Fibroblast of the aortic adventitia (primary cell): ENCODE data around the gene LRBA. TPM values are rescaled to one million over a fixed set of nuclear protein-coding genes. Genes with fewer than 3 reads are reported as not detected.
A peak's percentile ranks its signal among the peaks of the same experiment; 100 is the strongest.

Experiments
- DNase-seq: peaks from one replicate; pipeline ENCODE4 v3.0.0-alpha.2; 2010; ENCODE audit warnings: low read depth
- H3K4me3 ChIP-seq: 2 replicates; pipeline ENCODE4 v1.5.1; 2011; ENCODE audit warnings: low read depth, mild to moderate bottlenecking, control low read depth, low read length, moderate library complexity
- total RNA-seq: library from RNA; depleted of rRNA; stranded (reverse); fragments of >200 nt; gene quantifications from 2 replicates; pipeline ENCODE4 v1.2.3, GENCODE V29; 2012; ENCODE audit warnings: low replicate concordance
- TF ChIP-seq, protein P1 (sequence below): IDR thresholded peaks from 2 replicates; pipeline ENCODE4 v1.5.1; 2011; ENCODE audit warnings: mild to moderate bottlenecking, low read length, control low read depth, inconsistent platforms; ENCODE audit not compliant: insufficient read depth

The LRBA gene
- total RNA-seq, 1 donor = 45.8 TPM

DNA sequence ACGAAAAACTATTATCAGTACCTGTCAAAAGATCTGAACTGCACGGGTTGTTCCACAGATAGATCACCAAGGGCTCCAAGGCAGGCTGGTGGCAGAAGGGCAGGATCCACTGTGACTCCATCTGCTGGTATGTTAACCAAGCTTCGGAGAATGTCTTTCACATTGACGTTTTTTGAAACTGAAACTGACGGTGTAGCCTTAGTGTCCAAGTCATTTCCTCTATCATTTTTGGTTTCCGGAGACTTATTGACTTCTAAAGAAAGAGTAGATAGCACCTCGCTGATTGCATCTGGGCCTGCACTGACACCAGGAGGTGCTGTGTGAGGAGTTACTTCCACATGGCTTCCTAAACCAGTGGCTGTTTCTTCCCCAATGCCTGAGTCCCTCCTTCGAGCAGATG is 186.9 kb downstream of the LRBA start:
- DNase-seq = no peak
- H3K4me3 ChIP-seq = no peak overlapping the region
- TF ChIP-seq, protein P1, sequence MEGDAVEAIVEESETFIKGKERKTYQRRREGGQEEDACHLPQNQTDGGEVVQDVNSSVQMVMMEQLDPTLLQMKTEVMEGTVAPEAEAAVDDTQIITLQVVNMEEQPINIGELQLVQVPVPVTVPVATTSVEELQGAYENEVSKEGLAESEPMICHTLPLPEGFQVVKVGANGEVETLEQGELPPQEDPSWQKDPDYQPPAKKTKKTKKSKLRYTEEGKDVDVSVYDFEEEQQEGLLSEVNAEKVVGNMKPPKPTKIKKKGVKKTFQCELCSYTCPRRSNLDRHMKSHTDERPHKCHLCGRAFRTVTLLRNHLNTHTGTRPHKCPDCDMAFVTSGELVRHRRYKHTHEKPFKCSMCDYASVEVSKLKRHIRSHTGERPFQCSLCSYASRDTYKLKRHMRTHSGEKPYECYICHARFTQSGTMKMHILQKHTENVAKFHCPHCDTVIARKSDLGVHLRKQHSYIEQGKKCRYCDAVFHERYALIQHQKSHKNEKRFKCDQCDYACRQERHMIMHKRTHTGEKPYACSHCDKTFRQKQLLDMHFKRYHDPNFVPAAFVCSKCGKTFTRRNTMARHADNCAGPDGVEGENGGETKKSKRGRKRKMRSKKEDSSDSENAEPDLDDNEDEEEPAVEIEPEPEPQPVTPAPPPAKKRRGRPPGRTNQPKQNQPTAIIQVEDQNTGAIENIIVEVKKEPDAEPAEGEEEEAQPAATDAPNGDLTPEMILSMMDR = no peak

DNA sequence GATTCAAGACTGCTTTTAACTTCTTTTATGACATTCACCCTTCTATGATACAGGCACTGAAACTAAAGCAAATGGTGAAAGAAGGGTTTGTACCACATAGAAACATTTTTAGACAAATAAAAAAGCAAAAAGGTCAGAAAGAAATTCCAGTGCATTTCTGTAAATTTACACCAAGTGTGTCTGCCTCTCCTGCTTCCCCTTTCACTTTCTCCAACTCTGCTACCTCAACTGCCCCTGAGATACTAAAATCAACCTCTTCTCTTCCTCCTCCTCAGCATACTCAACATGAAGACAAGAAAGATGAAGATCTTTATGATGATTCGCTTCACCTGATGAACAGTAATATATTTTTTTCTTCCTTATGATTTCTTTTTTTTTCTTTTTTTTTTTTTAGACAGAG is 187.9 kb downstream of the LRBA start:
- no peak for DNase-seq
- H3K4me3 ChIP-seq = no peak overlapping the region
- TF ChIP-seq, protein P1 = no peak

DNA sequence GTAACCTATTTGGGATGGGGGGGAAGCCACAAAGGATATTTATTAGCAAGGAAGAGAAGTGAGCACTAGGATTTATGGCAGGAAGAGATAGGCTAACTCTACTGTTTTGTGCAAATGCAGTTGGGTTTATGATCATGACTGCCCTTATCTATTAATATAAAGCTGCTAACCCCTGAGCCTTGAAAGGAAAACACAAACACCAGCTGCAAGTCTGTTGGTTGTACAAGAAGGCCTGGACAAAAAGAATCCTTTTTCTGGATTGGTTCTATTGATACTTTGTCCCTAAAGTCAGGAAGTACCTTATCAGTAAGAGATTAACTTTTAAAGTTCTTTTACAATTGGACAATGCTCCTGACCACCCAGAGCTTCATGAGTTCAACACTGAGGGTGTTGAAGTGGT is 188.8 kb downstream of the LRBA start:
- TF ChIP-seq, protein P1 = no peak
- no peak overlapping the region for H3K4me3 ChIP-seq
- no peak for DNase-seq

DNA sequence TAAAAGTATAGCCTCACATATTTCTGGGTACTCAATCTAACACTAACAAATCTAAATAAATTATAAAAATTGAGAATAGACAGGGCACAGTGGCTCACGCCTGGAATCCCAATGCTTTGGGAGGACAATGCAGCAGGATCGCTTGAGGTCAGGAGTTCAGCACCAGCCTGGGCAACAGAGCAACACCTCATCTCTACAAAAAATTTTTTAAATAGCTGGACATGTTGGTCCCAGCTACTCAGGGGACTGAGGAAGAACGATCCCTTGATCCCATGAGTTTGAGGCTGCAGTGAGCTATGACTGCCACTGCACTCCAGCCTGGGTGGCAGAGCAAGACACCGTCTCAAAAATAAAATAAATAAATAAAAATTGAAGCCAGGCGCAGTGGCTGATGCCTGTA is 192.7 kb downstream of the LRBA start:
- no peak for DNase-seq
- no peak overlapping the region for H3K4me3 ChIP-seq
- TF ChIP-seq, protein P1 = no peak

DNA sequence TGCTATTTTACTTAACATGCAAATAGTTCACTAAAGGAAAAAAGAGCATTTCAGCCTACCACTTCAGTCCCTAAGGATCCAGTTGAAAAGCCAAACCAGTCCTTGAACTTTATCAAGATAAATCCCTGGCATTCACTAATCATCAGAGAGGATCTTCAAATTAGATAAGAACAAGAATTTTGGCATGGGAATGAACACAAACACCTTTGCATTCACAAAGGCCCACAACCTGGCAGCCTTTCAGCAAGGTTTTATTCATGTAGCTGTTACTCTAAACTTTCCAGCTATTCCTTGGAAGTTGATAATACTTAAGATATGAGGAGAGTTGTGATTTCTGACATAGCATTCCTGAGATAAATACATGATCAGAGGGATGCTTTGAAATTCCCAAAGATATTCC is 193.4 kb downstream of the LRBA start:
- DNase-seq = peak; percentile 10
- TF ChIP-seq, protein P1 = no peak
- no peak overlapping the region for H3K4me3 ChIP-seq

DNA sequence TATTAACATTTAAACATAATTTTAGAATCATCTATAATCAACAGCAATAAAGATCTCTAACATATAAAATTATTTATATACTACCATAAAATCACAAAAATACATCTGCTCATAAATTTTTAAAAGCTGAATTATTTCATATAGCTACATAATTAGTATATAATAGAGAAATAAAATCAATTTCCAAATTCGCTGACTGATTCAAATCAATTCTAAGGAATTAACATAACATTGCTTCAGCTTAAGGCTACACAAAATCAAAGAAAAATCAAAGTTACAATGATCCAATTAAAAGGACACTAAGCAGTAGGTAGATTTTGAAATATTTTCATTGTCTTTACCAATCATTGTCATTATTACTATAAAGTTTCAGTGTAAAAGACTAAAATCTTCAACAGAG is 194.7 kb downstream of the LRBA start:
- TF ChIP-seq, protein P1 = no peak
- H3K4me3 ChIP-seq = no peak overlapping the region
- no peak for DNase-seq

DNA sequence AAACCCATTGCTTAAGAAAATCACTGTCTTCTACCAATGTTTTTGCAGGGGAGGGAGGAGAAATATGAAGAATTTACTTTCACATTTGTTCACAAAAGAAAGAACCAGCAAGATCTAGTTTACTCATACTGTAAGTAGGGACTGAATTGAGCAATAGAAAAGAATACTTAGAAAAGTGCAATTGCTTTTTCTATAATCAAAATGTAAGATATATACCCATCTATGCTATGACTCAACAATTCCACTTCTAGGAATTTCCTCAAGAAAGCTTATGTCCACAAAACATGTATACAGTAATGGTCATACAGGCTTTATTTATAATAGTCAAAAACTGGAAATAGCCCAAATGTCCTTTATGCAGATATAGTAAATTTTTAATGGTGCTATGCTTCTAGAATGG is 196.4 kb downstream of the LRBA start:
- peak; percentile 41 for DNase-seq
- no peak overlapping the region for H3K4me3 ChIP-seq
- TF ChIP-seq, protein P1 = no peak
